GM10847 (cell line): ENCODE measurements around the gene FOXJ3.

Experiments used
- POLR2A ChIP-seq: IDR thresholded peaks from 2 replicates; pipeline ENCODE4 v1.6.1; 2011; ENCODE audit not compliant: insufficient read length; ENCODE audit errors: extremely low read depth

The FOXJ3 gene

DNA sequence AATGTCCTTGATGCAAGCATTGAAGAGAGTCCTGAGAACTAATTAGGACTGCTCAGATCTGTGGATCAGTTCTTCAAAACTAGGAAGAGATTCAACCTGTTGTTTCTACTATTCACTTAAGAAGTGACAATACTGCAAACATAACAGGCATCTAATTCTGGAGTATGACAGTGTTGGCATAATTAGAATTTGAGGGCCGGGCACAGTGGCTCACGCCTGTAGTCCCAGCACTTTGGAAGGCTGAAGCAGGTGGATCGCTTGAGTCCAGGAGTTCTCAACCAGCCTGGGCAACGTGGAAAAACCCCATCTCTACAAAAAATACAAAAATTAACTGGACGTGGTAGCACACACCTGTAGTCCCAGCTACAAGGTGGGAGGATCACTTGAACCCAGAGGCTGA lies 8.0 kb upstream of the FOXJ3 start:
- no peak for TF ChIP-seq POLR2A

DNA sequence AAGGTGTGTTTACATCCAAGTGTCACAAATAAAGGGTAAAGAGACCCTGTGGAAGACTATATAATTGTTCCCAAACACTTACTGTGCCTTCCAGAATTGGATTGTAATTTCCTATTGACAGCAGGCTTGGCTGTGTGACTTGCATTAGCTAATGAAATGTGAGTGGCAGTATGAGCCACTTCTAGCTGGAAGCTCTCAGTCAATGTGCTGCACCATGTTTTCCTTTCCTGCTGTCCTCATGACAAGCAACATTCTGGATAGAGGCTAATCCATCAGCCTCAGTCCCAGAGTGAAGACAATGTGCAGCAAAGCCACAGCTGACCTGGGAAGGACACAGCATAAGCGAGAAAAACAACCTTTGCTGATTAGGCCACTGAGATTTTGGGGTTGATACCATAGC lies 5.9 kb upstream of the FOXJ3 start:
- TF ChIP-seq POLR2A: no peak

DNA sequence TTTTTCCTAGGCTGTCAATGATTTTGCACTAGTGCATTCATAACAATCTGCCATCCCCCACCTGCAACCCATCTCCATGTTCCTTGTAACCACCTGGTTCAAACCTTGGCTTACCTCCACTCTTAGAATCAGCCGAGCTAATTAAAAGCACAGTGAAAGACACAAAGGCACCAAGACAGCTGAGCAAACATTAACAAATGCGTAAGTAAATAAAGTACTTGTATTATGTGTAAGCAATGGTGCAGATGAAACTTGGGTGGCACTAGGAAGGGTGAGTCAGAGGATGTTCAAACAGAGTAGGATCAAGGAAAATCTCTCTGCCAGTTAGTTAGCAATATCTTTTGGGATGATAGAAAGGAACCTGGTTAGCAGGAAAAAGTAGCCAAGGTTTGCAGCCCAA lies 5.1 kb upstream of the FOXJ3 start:
- TF ChIP-seq POLR2A: no peak

GRCh38 chr1:42336978-42337377 lies 1.9 kb upstream of the FOXJ3 start:
- TF ChIP-seq POLR2A: no peak

- no peak for TF ChIP-seq POLR2A
These were observed 929 bp upstream of the FOXJ3 start for GRCh38 chr1:42335809-42336518.

- TF ChIP-seq POLR2A: no peak
These were observed 590 bp downstream of the FOXJ3 start for GRCh38 chr1:42334240-42335049.

DNA sequence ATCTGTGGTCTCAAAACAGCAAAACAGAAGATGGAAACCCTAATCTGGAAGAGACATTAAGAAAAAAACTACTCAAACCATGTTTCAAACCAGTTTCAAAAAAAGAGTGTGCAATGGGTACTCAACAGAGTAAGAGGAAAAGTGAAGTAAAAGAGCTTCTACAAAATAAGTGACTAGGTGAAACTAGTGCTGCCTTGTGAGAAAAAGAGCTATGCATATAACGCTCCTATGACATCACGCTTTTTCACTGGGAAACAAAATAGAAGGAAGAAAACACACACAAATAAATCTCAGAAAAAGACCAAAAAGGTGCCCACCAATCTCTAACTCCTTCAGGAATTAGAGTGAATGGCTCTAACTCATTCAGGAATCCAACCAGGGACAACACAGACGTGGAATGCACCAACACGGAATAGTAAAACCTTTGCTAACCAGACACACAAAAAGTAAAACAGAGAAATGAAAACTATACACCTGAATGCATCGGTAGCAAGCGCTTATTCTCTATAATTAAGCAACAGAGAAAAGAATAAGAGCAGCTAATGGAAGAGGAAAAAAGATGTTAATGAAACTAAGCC lies 1.3 kb downstream of the FOXJ3 start:
- no peak for TF ChIP-seq POLR2A

- TF ChIP-seq POLR2A: no peak
These were observed 2.2 kb downstream of the FOXJ3 start for GRCh38 chr1:42332877-42333276.

DNA sequence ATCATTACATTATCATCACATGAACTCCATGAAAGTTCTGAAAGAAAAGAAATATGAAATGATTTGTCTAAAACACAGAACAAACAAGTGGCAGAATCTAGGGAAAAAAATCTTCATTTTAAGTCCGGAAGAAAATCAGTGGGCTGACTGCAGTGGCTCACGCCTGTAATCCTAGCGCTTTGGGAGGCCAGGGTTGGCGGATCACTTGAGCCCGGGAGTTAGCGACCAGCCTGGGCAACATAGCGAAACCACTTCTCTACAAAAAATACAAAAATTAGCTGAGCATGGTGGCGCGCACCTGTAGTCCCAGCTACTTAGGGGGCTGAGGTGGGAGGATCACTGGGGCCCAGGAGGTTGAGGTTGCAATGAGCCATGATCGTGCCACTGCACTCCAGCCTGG lies 4.8 kb downstream of the FOXJ3 start:
- TF ChIP-seq POLR2A: no peak

GRCh38 chr1:42328916-42329496 lies 6.0 kb downstream of the FOXJ3 start:
- TF ChIP-seq POLR2A: no peak

DNA sequence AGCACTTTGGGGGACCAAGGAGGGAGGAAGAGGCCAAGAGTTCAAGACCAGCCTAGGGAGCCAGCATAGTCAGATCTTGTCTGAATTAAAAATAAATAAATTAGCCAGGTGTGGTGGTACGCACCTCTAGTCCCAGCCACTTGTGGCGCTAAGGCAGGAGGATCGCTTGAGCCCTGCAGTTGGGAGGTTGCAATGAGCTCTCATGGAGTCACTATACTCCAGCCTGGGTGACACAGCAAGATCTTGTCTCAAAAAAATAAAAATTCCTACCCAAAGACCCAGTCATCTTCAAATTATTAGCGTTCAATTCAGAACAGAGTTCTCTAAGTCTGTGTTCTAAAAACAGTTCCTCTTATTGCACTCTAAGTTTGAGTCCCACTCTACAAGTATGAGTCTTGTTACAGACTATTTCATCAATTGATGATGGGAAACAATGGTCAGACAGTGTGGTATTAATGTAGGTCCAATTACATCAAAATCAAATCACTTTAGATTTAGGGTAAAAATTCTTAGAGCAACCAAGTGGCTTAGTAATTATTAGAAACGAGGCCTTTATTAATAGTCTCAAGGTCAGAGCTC lies 6.9 kb downstream of the FOXJ3 start:
- TF ChIP-seq POLR2A: no peak

DNA sequence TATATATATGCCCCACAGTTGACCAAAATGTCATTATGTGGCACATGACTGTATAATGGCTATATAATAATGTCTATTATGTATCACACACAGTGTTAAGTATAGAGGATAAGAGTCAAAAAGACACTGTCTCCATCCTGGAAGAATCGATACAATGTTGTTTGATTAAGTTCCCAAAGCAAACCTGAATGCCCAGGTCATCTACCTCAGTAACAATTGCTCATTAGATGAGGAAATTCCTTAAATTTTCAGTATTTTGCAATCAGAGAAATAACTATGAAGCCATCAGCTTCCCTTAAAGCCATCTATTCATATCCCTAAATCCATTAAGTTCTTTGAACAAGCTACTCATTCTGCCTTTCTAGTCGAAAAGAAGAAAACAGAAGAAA lies 10.0 kb downstream of the FOXJ3 start:
- TF ChIP-seq POLR2A: no peak

DNA sequence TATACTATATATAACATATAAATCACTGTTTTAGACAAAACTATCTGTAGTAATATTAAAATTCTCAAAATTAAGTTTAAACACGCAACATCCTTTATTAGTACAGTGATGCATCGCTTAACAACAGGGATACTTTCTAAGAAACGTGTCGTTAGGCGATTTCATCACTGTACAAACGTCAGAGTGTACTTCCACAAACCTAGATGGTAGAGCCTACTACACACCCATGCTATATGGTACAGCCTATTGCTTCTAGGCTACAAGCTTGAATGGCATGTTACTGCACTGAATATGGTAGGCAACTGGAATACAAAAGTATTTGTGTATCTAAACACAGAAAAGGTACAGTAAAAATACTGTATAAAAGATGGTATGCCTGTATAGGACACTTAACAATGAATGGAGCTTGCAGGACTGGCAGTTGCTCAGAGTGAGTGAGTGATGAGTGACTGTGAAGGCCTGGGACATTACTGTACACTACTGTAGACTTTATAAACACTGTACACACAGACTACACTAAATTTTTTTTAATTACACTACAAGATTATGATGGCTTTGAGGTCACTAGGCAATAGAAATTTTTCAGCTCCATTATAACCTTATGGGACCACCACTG lies 10.5 kb downstream of the FOXJ3 start:
- no peak for TF ChIP-seq POLR2A

DNA sequence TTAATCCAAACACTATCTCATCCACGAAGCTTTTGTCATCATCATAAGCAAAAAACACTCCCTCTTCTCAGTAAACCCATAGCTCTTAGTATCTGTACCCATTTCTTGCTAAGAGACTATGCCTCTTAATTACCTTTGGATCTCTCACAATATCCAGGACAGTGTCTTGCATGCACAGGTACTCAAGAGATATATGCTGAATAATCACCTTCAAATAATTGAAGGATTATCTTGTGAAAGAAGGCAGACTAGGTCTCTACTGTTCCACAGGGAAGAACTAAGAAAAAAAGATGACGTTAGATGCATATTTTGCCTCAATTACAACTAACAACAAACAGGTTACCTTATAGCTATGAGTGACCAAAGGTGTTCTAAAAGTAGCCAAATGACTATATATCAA lies 11.5 kb downstream of the FOXJ3 start:
- no peak for TF ChIP-seq POLR2A

DNA sequence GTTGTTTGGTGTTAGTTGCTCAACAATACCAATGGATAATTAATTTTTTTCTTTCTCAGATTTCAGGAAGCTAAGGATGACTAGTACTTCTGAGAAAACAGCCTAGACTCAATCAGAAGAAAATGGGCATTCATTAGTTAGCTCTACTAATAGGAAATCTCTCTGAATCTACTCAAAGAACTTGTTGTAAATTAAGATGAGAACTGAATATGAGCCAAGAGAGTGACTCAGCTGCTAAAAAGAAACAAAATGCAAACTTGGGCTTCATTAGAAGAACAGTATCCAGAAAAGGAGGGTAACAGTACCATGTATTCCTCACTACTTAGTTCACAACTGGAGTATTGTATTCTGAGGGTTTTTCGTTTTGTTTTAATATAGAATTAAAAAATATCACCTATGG lies 12.5 kb downstream of the FOXJ3 start:
- TF ChIP-seq POLR2A: no peak
